Calu3 (cell line): ENCODE results near the gene ARRB1. TPM values are rescaled to one million over a fixed set of nuclear protein-coding genes. Genes with fewer than 3 reads are reported as not detected.

Experiments used
- BruUV-seq: library from RNA; stranded (reverse); fragments of 400-500 nt; replicated peaks from 2 replicates; lab custom pipeline; 2021; lab: Mats Ljungman, UMichigan
- CTCF ChIA-PET: fragments of 300-600 bp; sonication (Branson Sonifier 250); formaldehyde crosslinking; loops from one replicate; lab custom pipeline; 2022; ENCODE audit warnings: antibody characterized with exemption; lab: Charles Lee
- DNase-seq: peaks from one replicate; pipeline ENCODE4 v3.0.0; 2022
- H3K27ac Mint-ChIP-seq: one replicate; pipeline ENCODE4 v1.8.0; 2022; ENCODE audit warnings: mixed read lengths; ENCODE audit not compliant: unreplicated experiment
- H3K27me3 Mint-ChIP-seq: one replicate; pipeline ENCODE4 v1.8.0; 2022; ENCODE audit warnings: mixed read lengths; ENCODE audit not compliant: unreplicated experiment
- H3K36me3 Mint-ChIP-seq: one replicate; pipeline ENCODE4 v1.8.0; 2022; ENCODE audit warnings: mild to moderate bottlenecking, moderate library complexity, mixed read lengths; ENCODE audit not compliant: insufficient read depth, unreplicated experiment
- H3K4me1 Mint-ChIP-seq: one replicate; pipeline ENCODE4 v1.8.0; 2022; ENCODE audit warnings: mild to moderate bottlenecking, low read depth, mixed read lengths; ENCODE audit not compliant: unreplicated experiment
- H3K4me3 Mint-ChIP-seq: one replicate; pipeline ENCODE4 v1.8.0; 2022; ENCODE audit warnings: mild to moderate bottlenecking, low read depth, moderate library complexity, mixed read lengths; ENCODE audit not compliant: unreplicated experiment
- H3K9me3 Mint-ChIP-seq: one replicate; pipeline ENCODE4 v1.8.0; 2022; ENCODE audit warnings: low read depth, mixed read lengths; ENCODE audit not compliant: unreplicated experiment
- intact Hi-C: fragments of 100-400 bp; cut with micrococcal nuclease; formaldehyde crosslinking; loops from one replicate; pipeline ENCODE4 v1.10.0; 2022; ENCODE audit not compliant: unreplicated experiment
- total RNA-seq: library from RNA; stranded (reverse); gene quantifications from 2 replicates; pipeline ENCODE4 v1.2.3, GENCODE V29; 2022
- TF ChIP-seq, protein P1 (sequence below): fragments of 200-600 bp; IDR thresholded peaks from one replicate; pipeline ENCODE4 v1.8.0; 2022; ENCODE audit warnings: antibody characterized with exemption; ENCODE audit not compliant: unreplicated experiment

Gene ARRB1
- total RNA-seq, 1 experiment from 2014 or later, result 8.7 TPM

DNA sequence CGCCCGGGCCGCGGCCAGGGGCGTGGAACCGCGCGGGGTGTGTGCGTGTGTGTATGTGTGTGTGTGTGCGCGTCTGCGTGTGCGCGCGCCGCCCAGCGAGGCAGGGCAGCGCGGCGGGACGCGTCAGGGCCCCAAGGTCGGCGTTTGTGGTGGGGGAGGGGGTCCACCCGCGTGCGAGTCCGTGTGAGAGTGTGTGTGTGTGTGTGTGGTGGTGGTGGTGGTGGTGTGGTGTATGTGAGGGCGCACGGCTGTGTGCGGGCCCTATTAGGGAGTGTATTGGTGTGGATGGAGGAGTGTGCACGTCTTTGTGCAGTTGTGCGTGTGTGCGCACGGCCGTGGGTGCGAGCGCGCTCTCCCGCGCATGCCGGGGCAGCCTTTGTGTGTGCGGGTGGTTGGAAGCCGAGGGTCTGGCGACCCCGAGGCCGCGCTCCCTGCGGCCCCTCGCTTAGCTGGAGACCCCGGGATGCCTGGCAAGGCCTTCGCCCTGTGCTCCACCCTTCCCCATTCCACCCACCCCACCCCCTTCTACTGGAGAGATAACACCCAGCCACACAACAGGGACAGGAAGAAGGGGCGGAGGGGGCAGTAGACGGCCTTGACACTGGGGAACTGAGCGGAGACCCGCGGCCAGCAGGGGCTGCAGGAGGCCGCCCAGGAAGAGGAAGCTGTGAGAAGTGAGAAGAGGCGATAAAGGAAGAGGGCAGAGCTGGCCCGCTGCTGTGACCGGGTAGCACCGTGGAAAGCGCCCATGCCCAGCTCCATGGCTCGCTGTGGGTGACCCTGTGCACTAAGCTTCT, 528 bp upstream of the ARRB1 start:
- BruUV-seq, result no TSS peak
- DNase-seq, result peak; percentile 33
- H3K36me3 Mint-ChIP-seq, result peaks cover 21% of the 10 kb centered on the region
- CTCF ChIA-PET, result interaction anchor here (0.7 to 1.4 kb wide), 5 partner anchors 10 to 588 kb away, joined by 3 to 11 read pairs (median 6); no protein-coding TSS in a partner anchor
- TF ChIP-seq, protein P1, sequence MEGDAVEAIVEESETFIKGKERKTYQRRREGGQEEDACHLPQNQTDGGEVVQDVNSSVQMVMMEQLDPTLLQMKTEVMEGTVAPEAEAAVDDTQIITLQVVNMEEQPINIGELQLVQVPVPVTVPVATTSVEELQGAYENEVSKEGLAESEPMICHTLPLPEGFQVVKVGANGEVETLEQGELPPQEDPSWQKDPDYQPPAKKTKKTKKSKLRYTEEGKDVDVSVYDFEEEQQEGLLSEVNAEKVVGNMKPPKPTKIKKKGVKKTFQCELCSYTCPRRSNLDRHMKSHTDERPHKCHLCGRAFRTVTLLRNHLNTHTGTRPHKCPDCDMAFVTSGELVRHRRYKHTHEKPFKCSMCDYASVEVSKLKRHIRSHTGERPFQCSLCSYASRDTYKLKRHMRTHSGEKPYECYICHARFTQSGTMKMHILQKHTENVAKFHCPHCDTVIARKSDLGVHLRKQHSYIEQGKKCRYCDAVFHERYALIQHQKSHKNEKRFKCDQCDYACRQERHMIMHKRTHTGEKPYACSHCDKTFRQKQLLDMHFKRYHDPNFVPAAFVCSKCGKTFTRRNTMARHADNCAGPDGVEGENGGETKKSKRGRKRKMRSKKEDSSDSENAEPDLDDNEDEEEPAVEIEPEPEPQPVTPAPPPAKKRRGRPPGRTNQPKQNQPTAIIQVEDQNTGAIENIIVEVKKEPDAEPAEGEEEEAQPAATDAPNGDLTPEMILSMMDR, result no peak
- intact Hi-C loops, result no loop called here
- H3K27me3 Mint-ChIP-seq, result peaks cover 25% of the 10 kb centered on the region
- H3K4me1 Mint-ChIP-seq, result peaks cover 47% of the 10 kb centered on the region
- peak overlapping the region; percentile 88 for H3K4me3 Mint-ChIP-seq
- no peak overlapping the region for H3K27ac Mint-ChIP-seq
- no peaks in the 10 kb centered on the region for H3K9me3 Mint-ChIP-seq

DNA sequence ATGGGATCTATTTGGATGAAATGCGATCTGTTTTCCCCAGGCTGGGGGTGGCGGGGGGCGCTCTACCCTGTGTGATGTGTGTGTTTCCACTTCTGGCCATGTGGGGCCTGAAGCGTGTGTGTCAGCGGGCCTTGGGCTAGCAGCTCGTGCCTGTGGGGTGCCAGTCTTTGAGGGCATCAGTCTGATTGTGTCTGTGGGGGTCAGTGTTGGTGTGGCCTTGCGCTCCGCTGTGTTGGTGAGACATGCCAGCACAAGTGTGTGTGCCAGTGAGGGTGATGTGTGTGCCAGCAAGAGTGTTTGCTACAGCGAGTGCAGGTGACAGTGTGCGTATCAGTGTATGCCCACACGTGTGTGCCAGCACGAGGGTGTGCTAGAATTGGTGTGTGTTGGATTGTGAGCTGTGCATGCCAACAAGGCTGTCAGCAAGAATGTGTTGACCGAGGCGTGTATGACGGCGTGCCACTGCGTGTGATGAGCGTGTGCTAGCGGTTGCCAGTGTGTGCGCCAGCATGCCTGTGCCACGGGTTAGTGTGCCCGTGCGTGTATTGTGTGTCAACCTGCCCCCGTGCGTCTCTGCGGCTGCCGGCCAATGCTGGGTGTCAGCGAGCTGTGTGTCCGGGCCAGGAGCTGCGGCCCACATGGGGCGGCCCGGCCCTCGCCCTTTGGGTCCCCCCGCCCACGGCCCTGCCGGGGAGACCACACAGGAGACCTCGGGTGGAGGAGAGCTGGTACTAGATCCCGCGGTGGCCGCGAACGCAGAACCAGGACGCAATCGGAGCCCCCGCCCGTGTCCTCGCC, 519 bp downstream of the ARRB1 start:
- no peak for DNase-seq
- CTCF ChIA-PET, result no interaction called here
- no TSS peak for BruUV-seq
- Mint-ChIP-seq H3K36me3 (peaks cover 21% of the 10 kb centered on the region), H3K9me3 (no peaks in the 10 kb centered on the region), H3K4me3 (peak overlapping the region; percentile 88), H3K27ac (peak overlapping the region; percentile 40), H3K27me3 (peaks cover 14% of the 10 kb centered on the region), H3K4me1 (peaks cover 47% of the 10 kb centered on the region)
- intact Hi-C loops, result no loop called here
- TF ChIP-seq, protein P1, result no peak

DNA sequence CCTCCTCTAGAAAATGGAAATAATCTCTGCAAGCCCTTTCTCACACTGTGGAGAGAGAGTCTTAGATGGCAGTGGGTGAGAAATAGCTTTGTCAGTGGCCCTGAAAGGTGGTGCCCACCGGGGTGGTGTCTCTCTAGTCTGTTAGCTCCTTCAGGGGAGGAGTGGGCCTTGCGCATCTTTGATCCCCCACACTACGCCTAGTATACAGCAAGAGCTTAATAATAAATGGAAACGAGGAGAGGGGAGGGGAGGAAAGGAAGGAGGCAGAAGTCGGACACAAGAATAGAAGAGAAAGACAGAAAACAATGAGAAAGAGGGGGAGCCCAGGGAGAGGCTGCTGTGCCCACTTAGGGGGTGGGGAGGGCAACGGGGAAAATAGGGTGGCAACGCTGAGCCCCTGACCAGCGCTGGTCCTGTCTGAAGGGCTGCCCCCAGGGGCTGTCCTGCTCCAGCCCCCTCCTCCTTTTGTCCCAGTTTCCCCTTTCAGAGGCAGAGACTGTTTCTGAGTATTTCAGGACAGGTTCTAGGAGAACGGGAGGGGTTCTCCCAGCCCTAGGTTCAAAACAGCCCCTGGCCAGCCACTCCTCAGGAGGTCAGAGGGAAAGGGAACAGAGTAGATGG, 1.2 kb downstream of the ARRB1 start:
- DNase-seq, result no peak
- BruUV-seq, result no TSS peak
- H3K27ac Mint-ChIP-seq, result peak overlapping the region; percentile 40
- peak overlapping the region; percentile 88 for H3K4me3 Mint-ChIP-seq
- intact Hi-C loops, result no loop called here
- peaks cover 47% of the 10 kb centered on the region for H3K4me1 Mint-ChIP-seq
- H3K27me3 Mint-ChIP-seq, result peaks cover 14% of the 10 kb centered on the region
- peaks cover 21% of the 10 kb centered on the region for H3K36me3 Mint-ChIP-seq
- CTCF ChIA-PET, result no interaction called here
- no peaks in the 10 kb centered on the region for H3K9me3 Mint-ChIP-seq
- TF ChIP-seq, protein P1, result no peak

DNA sequence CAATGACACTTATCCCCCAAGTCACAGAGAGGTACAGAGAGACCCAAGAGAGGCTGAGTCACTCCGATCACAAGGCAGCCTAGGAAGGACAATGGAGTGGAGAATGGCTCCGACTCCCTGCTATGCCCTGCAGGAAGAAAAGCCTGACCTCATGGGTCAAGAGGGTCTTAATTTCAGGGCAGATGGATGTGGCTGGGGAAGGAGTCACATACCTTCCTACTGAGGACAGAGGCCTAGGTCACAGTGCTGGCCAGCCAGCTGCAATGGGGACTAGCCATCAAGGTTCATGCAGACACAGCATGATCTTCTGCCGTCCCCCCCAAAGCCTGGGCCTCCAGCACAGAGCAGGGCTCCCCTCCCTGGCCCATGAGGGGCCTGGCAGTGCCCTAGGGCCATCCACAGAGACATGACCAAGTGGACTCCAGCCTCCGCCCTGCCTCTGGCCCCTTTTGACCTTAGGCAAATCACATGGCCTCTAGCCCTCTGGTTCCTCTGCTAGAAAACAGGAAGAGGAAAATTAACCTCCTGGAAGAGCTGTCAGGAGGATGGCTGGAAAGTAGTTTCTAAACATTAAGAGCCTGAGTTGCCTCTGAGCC, 1.8 kb downstream of the ARRB1 start:
- peaks cover 21% of the 10 kb centered on the region for H3K36me3 Mint-ChIP-seq
- H3K4me1 Mint-ChIP-seq, result peaks cover 46% of the 10 kb centered on the region
- no peak overlapping the region for H3K27ac Mint-ChIP-seq
- intact Hi-C loops, result no loop called here
- no peaks in the 10 kb centered on the region for H3K9me3 Mint-ChIP-seq
- peak overlapping the region; percentile 88 for H3K4me3 Mint-ChIP-seq
- TF ChIP-seq, protein P1, result no peak
- H3K27me3 Mint-ChIP-seq, result peaks cover 8% of the 10 kb centered on the region
- no peak for DNase-seq
- TSS peak; percentile 45 for BruUV-seq
- CTCF ChIA-PET, result no interaction called here
